HCT116 (cell line): Measurements from ENCODE around the gene DNAJC19. TPM values are rescaled to one million over a fixed set of nuclear protein-coding genes. Genes with fewer than 3 reads are reported as not detected.

Source experiments
- ATAC-seq: fragments of 200-7000 bp; cut with Tn5 transposase; 2 replicates; pipeline ENCODE4 v1.9.1; 2020; ENCODE audit warnings: mild to moderate bottlenecking, moderate library complexity
- BruUV-seq: library from RNA; stranded (reverse); fragments of 400-500 nt; replicated peaks from 2 replicates; lab custom pipeline; 2021; lab: Mats Ljungman, UMichigan
- CTCF ChIA-PET: fragments of 300-600 bp; sonication (Branson Sonifier 250); formaldehyde crosslinking; loops from one replicate; lab custom pipeline; 2021; ENCODE audit warnings: antibody characterized with exemption; lab: Charles Lee
- POLR2A ChIA-PET: fragments of 300-600, 350-600 bp; sonication (Branson Sonifier 250); formaldehyde crosslinking; loops from one replicate; lab custom pipeline; 2021; ENCODE audit warnings: antibody characterized with exemption; lab: Charles Lee
- RAD21 ChIA-PET, 2 experiments: fragments of 300-600 bp; sonication (Branson Sonifier 250); formaldehyde crosslinking; loops; one replicate each; lab custom pipeline; 2023; ENCODE audit warnings: low total read pairs in 2 of 2; ENCODE audit not compliant: uncharacterized antibody in 2 of 2, unreplicated experiment in 2 of 2, low non-redundant PET in 1 of 2; lab: Charles Lee
- DNase-seq: peaks from one replicate; pipeline ENCODE4 v3.0.0-alpha.2; 2010; ENCODE audit warnings: low read depth, low spot score
- H2AFZ ChIP-seq: fragments of 200-600 bp; shearing (Covaris generic), sonication (generic); 2 replicates; pipeline ENCODE4 v1.6.1; 2017; ENCODE audit warnings: low read depth, mixed run types, mixed read lengths, antibody characterized with exemption, low read length; ENCODE audit not compliant: poor library complexity, severe bottlenecking
- H3K27ac ChIP-seq: 2 replicates; pipeline ENCODE4 v1.5.1; 2012; ENCODE audit warnings: low read depth, low read length
- H3K27me3 ChIP-seq: fragments of 200-600 bp; sonication (generic); 2 replicates; pipeline ENCODE4 v1.6.1; 2016; ENCODE audit warnings: mixed run types, low read length, mixed read lengths; ENCODE audit not compliant: insufficient read depth
- H3K36me3 ChIP-seq, 2 experiments: fragments of 200-500 bp in 1 of 2; fragments of 200-600 bp in 1 of 2; sonication (Bioruptor generic) in 1 of 2; sonication (generic) in 1 of 2; 2 replicates each; pipeline versions ENCODE4 v1.5.1 to v1.6.1; 2014 to 2016; ENCODE audit warnings: low read length in 2 of 2, inconsistent platforms in 1 of 2, mixed read lengths in 1 of 2, mixed run types in 1 of 2; ENCODE audit not compliant: insufficient read depth in 2 of 2, control insufficient read depth in 1 of 2
- H3K4me1 ChIP-seq, 2 experiments: fragments of 200-600 bp in 1 of 2; sonication (generic) in 1 of 2; 2 replicates each; pipeline versions ENCODE4 v1.5.1 to v1.6.1; 2012 to 2017; ENCODE audit warnings: low read length in 2 of 2, inconsistent platforms in 1 of 2, mild to moderate bottlenecking in 1 of 2, mixed read lengths in 1 of 2, mixed run types in 1 of 2, moderate library complexity in 1 of 2; ENCODE audit not compliant: insufficient read depth in 2 of 2, control insufficient read depth in 1 of 2
- H3K4me2 ChIP-seq: fragments of 200-600 bp; sonication (generic); 2 replicates; pipeline ENCODE4 v1.6.1; 2017; ENCODE audit warnings: mixed run types, low read length, mixed read lengths
- H3K4me3 ChIP-seq, 2 experiments: fragments of 200-600 bp in 1 of 2; sonication (generic) in 1 of 2; replicated peaks in 1 of 2; 2 replicates each; pipeline ENCODE4 v1.5.1; 2011 to 2016; ENCODE audit warnings: low read length in 2 of 2, control low read depth in 1 of 2, low read depth in 1 of 2, mild to moderate bottlenecking in 1 of 2, mixed read lengths in 1 of 2, mixed run types in 1 of 2
- H3K79me2 ChIP-seq: fragments of 200-600 bp; sonication (generic); 2 replicates; pipeline ENCODE4 v1.6.1; 2017; ENCODE audit warnings: mild to moderate bottlenecking, mixed run types, low read length, moderate library complexity, mixed read lengths; ENCODE audit not compliant: insufficient read depth
- H3K9ac ChIP-seq: fragments of 200-600 bp; sonication (generic); 2 replicates; pipeline ENCODE4 v1.6.1; 2016; ENCODE audit warnings: low read length, mixed read lengths
- H3K9me2 ChIP-seq: fragments of 200-600 bp; sonication (generic), shearing (Covaris generic); 2 replicates; pipeline ENCODE4 v1.6.1; 2017; ENCODE audit warnings: mixed run types, mild to moderate bottlenecking, moderate library complexity; ENCODE audit not compliant: insufficient read depth
- H3K9me3 ChIP-seq, 2 experiments: fragments of 200-500 bp in 1 of 2; fragments of 200-600 bp in 1 of 2; sonication (Bioruptor generic) in 1 of 2; sonication (generic) in 1 of 2; 2 replicates each; pipeline ENCODE4 v1.6.1; 2014 to 2017; ENCODE audit warnings: low read length in 2 of 2, mixed read lengths in 2 of 2, inconsistent platforms in 1 of 2, low read depth in 1 of 2, mild to moderate bottlenecking in 1 of 2, mixed run types in 1 of 2, moderate library complexity in 1 of 2; ENCODE audit not compliant: control insufficient read depth in 1 of 2, insufficient read depth in 1 of 2
- H4K20me1 ChIP-seq: fragments of 200-600 bp; sonication (generic), shearing (Covaris generic); 2 replicates; pipeline ENCODE4 v1.6.1; 2017; ENCODE audit warnings: mixed run types, mild to moderate bottlenecking, moderate library complexity; ENCODE audit not compliant: insufficient read depth
- ATF3 ChIP-seq: IDR thresholded peaks from 2 replicates; pipeline ENCODE4 v1.6.1; 2012
- CEBPB ChIP-seq: IDR thresholded peaks from 2 replicates; pipeline ENCODE4 v1.6.1; 2012; ENCODE audit warnings: low read depth
- CTCF ChIP-seq, 3 experiments: fragments of 200-600 bp in 1 of 3; sonication (generic) in 1 of 3; IDR thresholded peaks in 2 of 3; conservative IDR thresholded peaks in 1 of 3; 2 replicates each; pipeline ENCODE4 v1.5.1; 2012 to 2017; ENCODE audit warnings: low read depth in 2 of 3, low read length in 2 of 3, antibody characterized with exemption in 1 of 3, borderline replicate concordance in 1 of 3, control low read depth in 1 of 3, mild to moderate bottlenecking in 1 of 3, mixed read lengths in 1 of 3, mixed run types in 1 of 3, moderate library complexity in 1 of 3; ENCODE audit not compliant: insufficient read depth in 1 of 3
- ELF1 ChIP-seq: IDR thresholded peaks from 2 replicates; pipeline ENCODE4 v1.6.1; 2012; ENCODE audit warnings: low read depth, borderline replicate concordance
- EZH2 ChIP-seq: fragments of 200-600 bp; sonication (generic); IDR thresholded peaks from 2 replicates; pipeline ENCODE4 v1.6.1; 2017; ENCODE audit warnings: antibody characterized with exemption, mixed run types
- EZH2phosphoT487 ChIP-seq: fragments of 200-600 bp; IDR thresholded peaks from 2 replicates; pipeline ENCODE4 v1.6.1; 2018; ENCODE audit warnings: antibody characterized with exemption, borderline replicate concordance
- FOSL1 ChIP-seq: IDR thresholded peaks from 2 replicates; pipeline ENCODE4 v1.6.1; 2012; ENCODE audit warnings: low read depth
- MAX ChIP-seq: IDR thresholded peaks from 2 replicates; pipeline ENCODE4 v1.6.1; 2012
- POLR2A ChIP-seq: IDR thresholded peaks from 2 replicates; pipeline ENCODE4 v1.7.0; 2011; ENCODE audit warnings: borderline replicate concordance; ENCODE audit not compliant: insufficient read depth, insufficient read length; ENCODE audit errors: extremely low read depth
- RAD21 ChIP-seq: IDR thresholded peaks from 2 replicates; pipeline ENCODE4 v1.6.1; 2012; ENCODE audit warnings: low read depth, mild to moderate bottlenecking
- SP1 ChIP-seq: IDR thresholded peaks from 2 replicates; pipeline ENCODE4 v1.6.1; 2012; ENCODE audit warnings: low read depth
- ZBTB33 ChIP-seq: IDR thresholded peaks from 2 replicates; pipeline ENCODE4 v1.6.1; 2011; ENCODE audit warnings: mild to moderate bottlenecking, low read length, moderate library complexity; ENCODE audit not compliant: insufficient replicate concordance; ENCODE audit errors: extremely low read depth
- ZFX ChIP-seq: fragments of 450-650 bp; IDR thresholded peaks from 2 replicates; pipeline ENCODE4 v1.6.1; 2017
- ZNF274 ChIP-seq: fragments of 200-500 bp; sonication (Bioruptor generic); IDR thresholded peaks from 2 replicates; pipeline ENCODE4 v1.6.1; 2014; ENCODE audit warnings: mild to moderate bottlenecking, low read depth, low read length, inconsistent platforms
- intact Hi-C: fragments of 100-400 bp; cut with micrococcal nuclease; formaldehyde crosslinking; loops from 2 replicates; pipeline ENCODE4 v1.10.0; 2022
- total RNA-seq: library from RNA; stranded (reverse); gene quantifications from one replicate; pipeline ENCODE4 v1.2.1, GENCODE V29; 2021; ENCODE audit not compliant: unreplicated experiment

The DNAJC19 gene
- total RNA-seq, 1 experiment from 2014 or later = 61.2 TPM

GRCh38 chr3:180977498-180977897 is 12.0 kb downstream of the DNAJC19 start (continued):
- TF ChIP-seq CTCF (IDR thresholded peaks at IDR 0.05 in 2 of 3, conservative IDR thresholded peaks at IDR 0.05 in 1 of 3; ENCODE audit: borderline replicate concordance in 1 of 3, insufficient read depth in 1 of 3, low read depth in 2 of 3, low read length in 2 of 3) (no peak), EZH2 (no peak), ZFX (no peak), ZNF274 (no peak), MAX (no peak), ATF3 (no peak)

GRCh38 chr3:180974286-180974685 is 15.2 kb downstream of the DNAJC19 start:
- no peak overlapping the region for H3K4me3 ChIP-seq
- H3K4me2 ChIP-seq = no peak overlapping the region
- no peaks in the 10 kb centered on the region for H3K4me1 ChIP-seq
- peaks cover 10% of the 10 kb centered on the region for H4K20me1 ChIP-seq
- H3K27me3 ChIP-seq = no peaks in the 10 kb centered on the region
- intact Hi-C loops = no loop called here
- ATAC-seq (no peak), DNase-seq (no peak)
- no peak overlapping the region for H3K9ac ChIP-seq
- POLR2A ChIA-PET = no interaction called here
- no peaks in the 10 kb centered on the region for H3K9me3 ChIP-seq
- RAD21 ChIA-PET = no interaction called here
- H3K79me2 ChIP-seq = peaks cover 35% of the 10 kb centered on the region
- no peak overlapping the region for H3K27ac ChIP-seq
- no peak overlapping the region for H2AFZ ChIP-seq
- peaks cover 16 to 27% of the 10 kb centered on the region in 2 experiments; a peak in 3 of 4 replicates for H3K36me3 ChIP-seq
- no TSS peak for BruUV-seq
- H3K9me2 ChIP-seq = no peaks in the 10 kb centered on the region
- CTCF ChIA-PET = no interaction called here
- TF ChIP-seq ELF1 (no peak), FOSL1 (no peak), ZNF274 (no peak), CTCF (IDR thresholded peaks at IDR 0.05 in 2 of 3, conservative IDR thresholded peaks at IDR 0.05 in 1 of 3; ENCODE audit: borderline replicate concordance in 1 of 3, insufficient read depth in 1 of 3, low read depth in 2 of 3, low read length in 2 of 3) (no peak), POLR2A (no peak), CEBPB (no peak), ZFX (no peak), EZH2phosphoT487 (no peak), ZBTB33 (no peak), RAD21 (no peak), SP1 (no peak)
